Fibroblast of lung (primary cell): ENCODE results near the gene C1QTNF5. TPM values are rescaled to one million over a fixed set of nuclear protein-coding genes. Genes with fewer than 3 reads are reported as not detected.

Experiments
- DNase-seq, 2 donors: peaks; one replicate each; pipeline versions ENCODE4 v3.0.0 to v3.0.0-alpha.2; 2010; ENCODE audit warnings: low read depth in 2 of 2
- H2AFZ ChIP-seq: 2 replicates; pipeline ENCODE4 v1.5.1; 2012; ENCODE audit warnings: low read length, control low read depth, inconsistent platforms
- H3K27ac ChIP-seq: 2 replicates; pipeline ENCODE4 v1.5.1; 2011; ENCODE audit warnings: low read length, control low read depth; ENCODE audit not compliant: insufficient read depth
- H3K27me3 ChIP-seq: 2 replicates; pipeline ENCODE4 v1.5.1; 2011; ENCODE audit warnings: mild to moderate bottlenecking, low read length; ENCODE audit not compliant: control insufficient read depth, insufficient read depth
- H3K36me3 ChIP-seq: 2 replicates; pipeline ENCODE4 v1.5.1; 2011; ENCODE audit warnings: low read length; ENCODE audit not compliant: control insufficient read depth, insufficient read depth
- H3K4me1 ChIP-seq: 2 replicates; pipeline ENCODE4 v1.5.1; 2011; ENCODE audit warnings: low read length; ENCODE audit not compliant: control insufficient read depth, insufficient read depth; ENCODE audit errors: extremely low read depth
- H3K4me2 ChIP-seq: 2 replicates; pipeline ENCODE4 v1.5.1; 2011; ENCODE audit warnings: low read length, control low read depth; ENCODE audit not compliant: insufficient read depth; ENCODE audit errors: extremely low read depth
- H3K4me3 ChIP-seq, 4 experiments: fragments of 200-600 bp in 1 of 4; sonication (generic) in 1 of 4; replicated peaks in 1 of 4; 2 replicates each; pipeline ENCODE4 v1.5.1; 2011 to 2016; ENCODE audit warnings: low read length in 4 of 4, low read depth in 3 of 4, mild to moderate bottlenecking in 3 of 4, control low read depth in 2 of 4, inconsistent platforms in 1 of 4, mixed read lengths in 1 of 4; ENCODE audit not compliant: insufficient read depth in 1 of 4; ENCODE audit errors: control extremely low read depth in 1 of 4
- H3K79me2 ChIP-seq: 2 replicates; pipeline ENCODE4 v1.5.1; 2012; ENCODE audit warnings: mild to moderate bottlenecking, low read length, inconsistent platforms; ENCODE audit not compliant: control insufficient read depth, insufficient read depth
- H3K9ac ChIP-seq: 2 replicates; pipeline ENCODE4 v1.5.1; 2011; ENCODE audit warnings: mild to moderate bottlenecking, low read length, control low read depth; ENCODE audit not compliant: insufficient read depth
- H3K9me3 ChIP-seq: 2 replicates; pipeline ENCODE4 v1.5.1; 2012; ENCODE audit warnings: low read depth, low read length; ENCODE audit not compliant: control insufficient read depth, insufficient read depth
- H4K20me1 ChIP-seq: 2 replicates; pipeline ENCODE4 v1.5.1; 2011; ENCODE audit warnings: low read length; ENCODE audit not compliant: control insufficient read depth, insufficient read depth; ENCODE audit errors: extremely low read depth
- CTCF ChIP-seq, 2 donors: IDR thresholded peaks in 1 of 2; conservative IDR thresholded peaks in 1 of 2; 1 replicate in 1 of 2; 2 replicates in 1 of 2; pipeline ENCODE4 v1.5.1; 2011 to 2012; ENCODE audit warnings: low read length in 2 of 2, control low read depth in 1 of 2, inconsistent platforms in 1 of 2, low read depth in 1 of 2, mild to moderate bottlenecking in 1 of 2
- EZH2 ChIP-seq: IDR thresholded peaks from 2 replicates; pipeline ENCODE4 v1.5.1; 2012; ENCODE audit warnings: low read length, control low read depth, mild to moderate bottlenecking; ENCODE audit errors: missing control alignments
- polyA plus RNA-seq, 2 donors: library from polyadenylated mRNA; depleted of rRNA in 1 of 2; stranded (reverse) in 1 of 2; unstranded in 1 of 2; fragments of >200 nt; gene quantifications; 2 replicates each; pipeline ENCODE4 v1.2.1, GENCODE V29; 2011 to 2012; ENCODE audit warnings: missing spikeins in 1 of 2
- total RNA-seq: library from RNA; depleted of rRNA; stranded (reverse); fragments of >200 nt; gene quantifications from 2 replicates; pipeline ENCODE4 v1.2.1, GENCODE V29; 2014

C1QTNF5 gene
- total and polyA plus RNA-seq, 2 donors (not counting 1 experiment from before 2014, with no cell fraction given), result 13.4 to 32.0 TPM

GRCh38 chr11:119363851-119364590 lies 23.3 kb upstream of the C1QTNF5 start:
- peak in 1 of 2 donors; percentile 20 for DNase-seq
- H3K27ac ChIP-seq, result no peak overlapping the region

DNA sequence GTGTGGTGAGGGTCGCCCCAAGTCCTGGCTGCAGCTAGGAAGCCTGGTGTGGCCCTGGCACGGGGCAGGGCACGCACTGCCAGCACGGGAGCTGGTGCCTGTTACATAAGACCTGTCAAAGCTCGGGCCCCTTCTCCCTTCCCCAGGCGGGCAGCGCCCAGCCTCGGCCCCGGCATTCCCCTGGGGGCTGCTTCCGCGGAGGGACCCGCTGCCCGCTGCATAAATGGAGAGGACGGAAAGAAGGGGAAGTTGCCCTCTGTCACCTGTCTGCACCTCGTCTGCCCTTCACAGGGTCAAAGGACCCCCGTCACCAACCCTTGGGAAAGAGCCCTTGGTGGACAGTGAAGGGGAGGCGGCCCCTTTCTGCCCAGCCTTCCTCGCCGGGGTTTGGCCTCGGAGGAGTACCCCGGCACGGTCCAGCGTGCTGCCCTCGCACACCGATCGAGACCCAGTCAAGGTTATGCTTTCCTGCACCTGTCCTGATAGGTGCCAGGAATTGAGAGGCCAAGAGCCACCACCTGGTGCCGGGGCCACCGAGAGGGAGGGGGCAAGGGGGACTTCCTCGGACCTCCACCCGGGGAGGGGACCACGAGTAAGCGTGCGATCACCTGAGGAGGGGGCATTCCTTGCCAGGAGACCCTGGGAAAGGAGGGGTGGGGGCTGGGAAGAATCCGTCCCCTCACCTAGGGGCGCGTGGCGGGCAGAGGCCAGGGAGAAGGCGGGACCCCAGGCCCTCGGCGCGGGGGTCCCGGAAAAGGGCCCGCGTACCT lies 22.6 kb upstream of the C1QTNF5 start:
- no peak overlapping the region for H3K4me2 ChIP-seq
- H2AFZ ChIP-seq, result no peak overlapping the region
- DNase-seq, result no peak
- peaks cover 19% of the 10 kb centered on the region for H3K4me1 ChIP-seq
- no peak overlapping the region for H3K27ac ChIP-seq
- no peak for TF ChIP-seq CTCF (conservative IDR thresholded peaks at IDR 0.05 in 1 of 2, IDR thresholded peaks at IDR 0.05 in 1 of 2; ENCODE audit: low read depth in 1 of 2, low read length in 2 of 2)
- no peak for TF ChIP-seq EZH2
- no peak overlapping the region for H3K9ac ChIP-seq
- H4K20me1 ChIP-seq, result no peaks in the 10 kb centered on the region
- no peaks in the 10 kb centered on the region for H3K9me3 ChIP-seq
- H3K36me3 ChIP-seq, result no peaks in the 10 kb centered on the region
- peaks cover 6% of the 10 kb centered on the region for H3K27me3 ChIP-seq
- H3K79me2 ChIP-seq, result no peaks in the 10 kb centered on the region
- H3K4me3 ChIP-seq, result peak overlapping the region in 1 of 4 experiments; percentile 34

More at GRCh38 chr11:119363851-119364590, 23.3 kb upstream of the C1QTNF5 start:
- Histone ChIP-seq H3K9me3 (no peaks in the 10 kb centered on the region), H3K4me2 (peak overlapping the region; percentile 42), H4K20me1 (no peaks in the 10 kb centered on the region), H3K9ac (peak overlapping the region; percentile 12), H2AFZ (no peak overlapping the region), H3K27me3 (peaks cover 6% of the 10 kb centered on the region), H3K36me3 (no peaks in the 10 kb centered on the region), H3K4me1 (peaks cover 27% of the 10 kb centered on the region), H3K79me2 (no peaks in the 10 kb centered on the region), H3K4me3 (peak overlapping the region in 1 of 4 experiments; percentile 34)
- TF ChIP-seq CTCF (conservative IDR thresholded peaks at IDR 0.05 in 1 of 2, IDR thresholded peaks at IDR 0.05 in 1 of 2; ENCODE audit: low read depth in 1 of 2, low read length in 2 of 2) (no peak), EZH2 (no peak)

DNA sequence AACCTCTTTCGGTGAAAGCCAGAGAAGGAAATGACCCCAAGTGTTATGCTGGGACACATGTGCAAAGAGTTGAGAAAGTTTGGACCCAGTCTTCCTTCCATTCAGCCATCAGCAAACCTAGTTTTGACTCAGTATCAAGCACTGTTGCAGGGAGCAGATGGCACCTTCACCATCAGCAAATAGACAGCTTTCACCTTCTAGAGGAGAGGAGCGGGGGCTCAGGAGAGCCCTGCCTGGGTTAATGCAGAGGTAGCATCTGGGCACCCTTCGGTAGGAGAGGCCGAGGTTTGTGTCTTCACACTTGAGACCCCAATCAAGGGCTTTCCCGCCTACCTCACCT lies 22.0 kb upstream of the C1QTNF5 start:
- Histone ChIP-seq H3K4me2 (no peak overlapping the region), H3K4me1 (peaks cover 14% of the 10 kb centered on the region), H3K4me3 (no peak overlapping the region), H3K9me3 (no peaks in the 10 kb centered on the region), H3K27ac (no peak overlapping the region), H3K9ac (no peak overlapping the region), H2AFZ (no peak overlapping the region), H4K20me1 (no peaks in the 10 kb centered on the region), H3K36me3 (no peaks in the 10 kb centered on the region), H3K27me3 (peaks cover 2% of the 10 kb centered on the region), H3K79me2 (no peaks in the 10 kb centered on the region)
- no peak for DNase-seq
- TF ChIP-seq EZH2, result no peak
- no peak for TF ChIP-seq CTCF (conservative IDR thresholded peaks at IDR 0.05 in 1 of 2, IDR thresholded peaks at IDR 0.05 in 1 of 2; ENCODE audit: low read depth in 1 of 2, low read length in 2 of 2)
